KOPT-K1 (cell line): ENCODE data around the gene RSPO3.

Source experiments
- H3K27ac ChIP-seq: fragments of 200-600 bp; sonication (generic); 2 replicates; pipeline ENCODE4 v1.5.1; 2016; ENCODE audit warnings: antibody characterized with exemption, mild to moderate bottlenecking, low read depth, low read length; ENCODE audit not compliant: poor library complexity, severe bottlenecking
- H3K36me3 ChIP-seq: fragments of 200-600 bp; sonication (generic); 2 replicates; pipeline ENCODE4 v1.5.1; 2017; ENCODE audit warnings: antibody characterized with exemption, mild to moderate bottlenecking, low read length, moderate library complexity; ENCODE audit not compliant: insufficient read depth
- H3K9me3 ChIP-seq: fragments of 200-600 bp; sonication (generic); 2 replicates; pipeline ENCODE4 v1.5.1; 2017; ENCODE audit warnings: antibody characterized with exemption, low read length, mild to moderate bottlenecking; ENCODE audit not compliant: insufficient read depth, poor library complexity, severe bottlenecking

RSPO3 gene

GRCh38 chr6:127120787-127121636, 2.5 kb downstream of the RSPO3 start:
- Histone ChIP-seq H3K27ac (no peak overlapping the region), H3K36me3 (no peaks in the 10 kb centered on the region), H3K9me3 (no peaks in the 10 kb centered on the region)

- Histone ChIP-seq H3K27ac (no peak overlapping the region), H3K36me3 (no peaks in the 10 kb centered on the region), H3K9me3 (no peaks in the 10 kb centered on the region)
These were observed 3.1 kb downstream of the RSPO3 start for GRCh38 chr6:127121637-127121960.

DNA sequence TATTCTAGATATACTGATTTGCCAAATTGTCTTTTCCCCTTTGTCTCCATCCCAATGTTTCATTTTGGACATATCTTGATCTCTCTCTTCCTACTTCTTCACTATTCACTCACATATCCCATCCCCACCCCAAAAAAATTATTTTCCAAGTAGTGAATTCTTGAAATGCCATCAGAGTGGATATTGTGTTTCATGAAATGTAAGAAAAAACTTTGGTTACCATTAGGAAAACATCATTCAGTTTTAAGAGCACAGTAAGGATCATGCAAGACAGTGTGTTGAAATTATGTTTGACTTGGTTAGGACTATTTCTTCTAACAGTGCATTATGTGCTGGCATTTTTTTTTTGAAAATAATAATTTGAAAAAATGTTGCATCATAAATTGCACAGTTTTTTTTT, 5.7 kb downstream of the RSPO3 start:
- H3K27ac ChIP-seq: no peak overlapping the region
- no peaks in the 10 kb centered on the region for H3K36me3 ChIP-seq
- no peaks in the 10 kb centered on the region for H3K9me3 ChIP-seq

- H3K36me3 ChIP-seq: no peaks in the 10 kb centered on the region
- no peaks in the 10 kb centered on the region for H3K9me3 ChIP-seq
- no peak overlapping the region for H3K27ac ChIP-seq
These were observed 6.2 kb downstream of the RSPO3 start for GRCh38 chr6:127124680-127125079.

DNA sequence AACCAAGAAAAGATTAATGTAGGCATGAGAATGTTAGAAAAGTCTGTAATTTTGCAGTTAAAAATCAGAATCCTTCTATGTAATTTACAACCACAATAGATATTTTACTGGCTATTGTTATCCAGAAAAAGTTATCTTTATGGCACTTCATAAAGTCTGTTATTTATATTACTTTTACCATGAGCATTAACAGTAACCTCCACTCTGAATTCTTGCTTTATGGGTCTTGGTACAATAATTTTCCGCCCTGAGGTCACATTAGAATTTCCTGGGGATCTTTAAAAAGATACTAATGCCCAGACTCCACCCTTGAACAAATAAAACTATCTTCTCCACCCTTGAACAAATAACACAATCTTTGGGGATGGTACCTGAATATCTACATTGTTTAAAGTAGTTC, 9.6 kb downstream of the RSPO3 start:
- H3K9me3 ChIP-seq: no peaks in the 10 kb centered on the region
- H3K27ac ChIP-seq: no peak overlapping the region
- no peaks in the 10 kb centered on the region for H3K36me3 ChIP-seq

- Histone ChIP-seq H3K36me3 (no peaks in the 10 kb centered on the region), H3K27ac (no peak overlapping the region), H3K9me3 (no peaks in the 10 kb centered on the region)
These were observed 10.8 kb downstream of the RSPO3 start for GRCh38 chr6:127129251-127129650.

- Histone ChIP-seq H3K36me3 (no peaks in the 10 kb centered on the region), H3K27ac (no peak overlapping the region), H3K9me3 (no peaks in the 10 kb centered on the region)
These were observed 12.8 kb downstream of the RSPO3 start for GRCh38 chr6:127131275-127131674.

DNA sequence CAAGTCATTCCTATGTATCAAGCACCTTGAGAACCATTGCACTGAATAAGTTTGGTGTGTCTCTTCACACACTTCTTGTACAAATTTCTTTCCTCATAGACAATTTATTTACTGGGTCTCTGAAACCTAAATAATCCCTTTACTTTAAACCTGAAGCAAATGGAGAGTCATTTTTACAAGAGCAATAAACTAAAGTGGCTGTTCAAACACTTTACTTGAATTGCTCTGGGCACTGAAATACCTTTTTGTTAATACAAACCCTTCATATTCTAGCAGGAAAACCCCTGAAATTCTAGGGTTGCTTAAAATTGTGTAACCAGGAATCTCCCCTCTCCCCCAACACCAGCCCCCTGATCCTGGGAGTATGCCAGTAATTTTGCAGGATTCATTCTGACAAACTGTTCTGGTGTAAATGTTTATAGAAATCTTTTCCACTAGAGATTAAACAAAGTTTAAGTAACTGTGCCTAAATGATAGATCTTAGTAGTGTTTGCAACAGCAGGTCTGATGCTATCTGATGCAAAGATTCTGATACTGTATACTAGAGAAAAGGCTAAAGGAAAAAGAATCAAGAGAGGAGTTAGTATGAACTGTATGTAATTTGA, 13.4 kb downstream of the RSPO3 start:
- H3K27ac ChIP-seq: no peak overlapping the region
- no peaks in the 10 kb centered on the region for H3K36me3 ChIP-seq
- H3K9me3 ChIP-seq: no peaks in the 10 kb centered on the region

- Histone ChIP-seq H3K36me3 (no peaks in the 10 kb centered on the region), H3K27ac (no peak overlapping the region), H3K9me3 (no peaks in the 10 kb centered on the region)
These were observed 15.7 kb downstream of the RSPO3 start for GRCh38 chr6:127134136-127134535.

GRCh38 chr6:127136786-127137185, 18.3 kb downstream of the RSPO3 start:
- Histone ChIP-seq H3K36me3 (no peaks in the 10 kb centered on the region), H3K27ac (no peak overlapping the region), H3K9me3 (no peaks in the 10 kb centered on the region)

DNA sequence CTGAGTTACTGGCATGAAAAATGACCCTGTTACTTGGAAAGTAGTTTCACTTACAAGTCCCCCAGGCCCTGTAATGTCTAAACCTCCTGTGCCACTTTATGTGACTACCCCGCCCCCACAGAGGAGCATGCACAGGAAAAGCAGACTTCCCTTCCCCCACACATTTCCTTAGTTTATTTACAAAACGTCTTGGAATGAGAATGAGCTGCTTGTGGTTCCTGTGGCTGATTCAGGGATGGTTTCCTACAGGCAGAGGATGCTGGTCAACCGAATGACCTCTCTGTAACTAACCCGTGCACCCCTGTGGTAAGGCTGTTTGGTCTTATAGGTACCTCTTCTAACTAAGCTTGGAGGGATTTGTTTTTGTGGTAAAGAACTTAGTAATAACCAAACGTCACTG, 28.5 kb downstream of the RSPO3 start:
- Histone ChIP-seq H3K27ac (no peak overlapping the region), H3K9me3 (no peaks in the 10 kb centered on the region), H3K36me3 (no peaks in the 10 kb centered on the region)

GRCh38 chr6:127147534-127147933, 29.1 kb downstream of the RSPO3 start:
- H3K36me3 ChIP-seq: no peaks in the 10 kb centered on the region
- no peak overlapping the region for H3K27ac ChIP-seq
- no peaks in the 10 kb centered on the region for H3K9me3 ChIP-seq

DNA sequence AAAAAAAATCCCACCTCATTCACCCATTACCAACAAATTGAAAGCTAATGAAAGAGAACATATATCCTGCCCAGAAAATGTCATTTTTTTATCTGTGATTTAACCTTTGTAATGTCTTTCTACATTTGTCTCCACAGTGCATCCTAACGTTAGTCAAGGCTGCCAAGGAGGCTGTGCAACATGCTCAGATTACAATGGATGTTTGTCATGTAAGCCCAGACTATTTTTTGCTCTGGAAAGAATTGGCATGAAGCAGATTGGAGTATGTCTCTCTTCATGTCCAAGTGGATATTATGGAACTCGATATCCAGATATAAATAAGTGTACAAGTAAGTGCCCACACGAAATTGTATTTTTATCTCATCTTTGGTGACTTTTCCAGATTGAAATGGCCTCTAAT, 30.0 kb downstream of the RSPO3 start:
- Histone ChIP-seq H3K27ac (no peak overlapping the region), H3K36me3 (no peaks in the 10 kb centered on the region), H3K9me3 (no peaks in the 10 kb centered on the region)

DNA sequence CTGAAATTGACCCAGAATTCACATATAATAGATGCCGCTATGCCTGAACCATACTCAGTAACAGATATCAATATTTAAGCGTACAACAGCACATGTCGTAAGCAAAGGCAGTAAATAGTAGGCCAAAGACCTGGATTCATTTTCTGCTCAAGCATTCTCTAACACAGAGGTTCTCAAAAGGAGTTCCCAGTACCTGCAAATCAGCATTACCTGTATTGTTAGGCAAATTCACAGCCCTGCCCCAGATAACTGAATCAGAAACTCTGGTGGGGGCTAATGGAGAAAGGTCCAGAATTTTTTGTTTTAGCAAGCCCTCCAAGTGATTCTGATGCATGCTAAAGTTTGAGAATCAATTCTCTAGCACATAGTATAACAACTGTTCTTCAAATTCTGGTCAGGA, 36.0 kb downstream of the RSPO3 start:
- Histone ChIP-seq H3K36me3 (no peaks in the 10 kb centered on the region), H3K27ac (no peak overlapping the region), H3K9me3 (no peaks in the 10 kb centered on the region)

- H3K27ac ChIP-seq: no peak overlapping the region
- no peaks in the 10 kb centered on the region for H3K9me3 ChIP-seq
- H3K36me3 ChIP-seq: no peaks in the 10 kb centered on the region
These were observed 42.0 kb downstream of the RSPO3 start for GRCh38 chr6:127160484-127160883.

DNA sequence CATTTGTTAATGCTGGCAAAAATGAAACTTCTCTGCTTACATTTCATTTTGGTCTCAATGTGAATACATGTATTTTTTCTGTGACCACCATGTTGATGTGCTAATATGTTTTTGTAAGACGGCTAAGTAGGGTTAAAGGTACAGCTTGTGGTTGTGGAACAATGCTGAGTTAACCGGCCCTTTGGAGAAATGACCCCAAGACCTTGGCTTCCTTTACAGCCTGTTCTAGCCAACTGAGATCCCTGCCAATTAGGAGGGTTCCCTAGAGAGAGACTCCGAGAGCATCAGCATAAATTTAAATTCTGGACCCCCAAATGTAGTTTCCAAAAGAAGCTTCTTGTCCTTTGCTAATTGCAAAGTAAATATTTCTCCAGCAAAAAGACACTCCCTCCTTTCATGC, 44.4 kb downstream of the RSPO3 start:
- H3K36me3 ChIP-seq: no peaks in the 10 kb centered on the region

More for the DNA sequence above, 44.4 kb downstream of the RSPO3 start:
- Histone ChIP-seq H3K27ac (no peak overlapping the region), H3K9me3 (no peaks in the 10 kb centered on the region)
